Erythroblast (primary cell): Measurements from ENCODE around the gene BRD9.

Experiments used
- GATA1 ChIP-seq: IDR thresholded peaks from 2 replicates; pipeline ENCODE4 v1.6.1; 2011; ENCODE audit warnings: low read depth, mild to moderate bottlenecking, control low read depth, low read length, moderate library complexity
- POLR2A ChIP-seq: IDR thresholded peaks from 2 replicates; pipeline ENCODE4 v1.6.1; 2011; ENCODE audit warnings: mild to moderate bottlenecking, low read length

DNA sequence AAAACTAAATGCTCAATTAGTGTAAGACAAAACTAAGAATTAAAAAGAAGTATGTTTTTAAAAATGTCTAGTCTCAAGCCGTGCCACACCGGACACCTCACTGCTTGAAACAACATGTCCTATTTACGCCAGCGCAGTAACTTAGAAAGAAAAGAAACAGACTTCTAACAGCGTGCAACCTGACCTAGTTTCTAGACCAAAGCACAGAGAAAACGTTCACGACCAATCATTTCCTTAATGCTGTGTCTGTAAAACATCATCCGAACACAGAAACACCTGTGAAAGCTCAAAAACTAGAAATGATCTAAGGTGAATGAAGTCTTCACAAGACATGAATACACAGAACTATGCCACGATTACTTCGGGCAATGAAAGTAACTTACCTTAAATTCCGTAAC, 4.0 kb downstream of the BRD9 start:
- no peak for TF ChIP-seq POLR2A
- no peak for TF ChIP-seq GATA1
